Loucy (cell line): ENCODE results near the gene TLCD3B.

Experiments used
- H2AFZ ChIP-seq: fragments of 200-600 bp; sonication (generic); 2 replicates; pipeline ENCODE4 v1.6.0; 2016; ENCODE audit warnings: antibody characterized with exemption, mild to moderate bottlenecking, low read length, moderate library complexity
- H3F3A ChIP-seq: fragments of 200-600 bp; 2 replicates; pipeline ENCODE4 v1.6.0; 2016; ENCODE audit warnings: antibody characterized with exemption, low read depth, mild to moderate bottlenecking
- H3K27me3 ChIP-seq: fragments of 200-600 bp; sonication (generic); 2 replicates; pipeline ENCODE4 v1.6.1; 2014; ENCODE audit warnings: low read length, mild to moderate bottlenecking; ENCODE audit not compliant: insufficient read depth, poor library complexity, severe bottlenecking
- H3K36me3 ChIP-seq: fragments of 200-600 bp; sonication (generic); 2 replicates; pipeline ENCODE4 v1.6.1; 2016; ENCODE audit warnings: low read length; ENCODE audit not compliant: insufficient read depth
- H3K4me1 ChIP-seq: fragments of 200-600 bp; sonication (generic); 2 replicates; pipeline ENCODE4 v1.5.1; 2014; ENCODE audit warnings: low read length, mild to moderate bottlenecking; ENCODE audit not compliant: insufficient read depth, poor library complexity, severe bottlenecking
- H3K4me2 ChIP-seq: fragments of 200-600 bp; sonication (generic); 2 replicates; pipeline ENCODE4 v1.6.0; 2014; ENCODE audit warnings: antibody characterized with exemption, low read length, low read depth, mild to moderate bottlenecking; ENCODE audit not compliant: poor library complexity, severe bottlenecking
- H3K4me3 ChIP-seq: fragments of 200-600 bp; sonication (generic); 2 replicates; pipeline ENCODE4 v1.5.1; 2014; ENCODE audit warnings: low read length, mild to moderate bottlenecking, mixed read lengths; ENCODE audit not compliant: poor library complexity, severe bottlenecking
- H3K79me2 ChIP-seq: fragments of 200-600 bp; sonication (generic); 2 replicates; pipeline ENCODE4 v1.6.1; 2014; ENCODE audit warnings: low read length; ENCODE audit not compliant: insufficient read depth
- H3K9ac ChIP-seq: fragments of 200-600 bp; sonication (generic); 2 replicates; pipeline ENCODE4 v1.6.0; 2014; ENCODE audit warnings: mild to moderate bottlenecking, low read depth, low read length, moderate library complexity; ENCODE audit not compliant: poor library complexity, severe bottlenecking
- H3K9me2 ChIP-seq: fragments of 200-600 bp; sonication (generic); replicated peaks from 2 replicates; pipeline ENCODE4 v1.6.1; 2016; ENCODE audit warnings: low read depth, low read length, mixed read lengths
- H3K9me3 ChIP-seq: fragments of 200-600 bp; sonication (generic); 2 replicates; pipeline ENCODE4 v1.6.1; 2014; ENCODE audit warnings: mild to moderate bottlenecking, antibody characterized with exemption, low read length, low read depth; ENCODE audit not compliant: insufficient read depth
- H4K20me1 ChIP-seq: fragments of 200-600 bp; sonication (generic); 2 replicates; pipeline ENCODE4 v1.6.0; 2014; ENCODE audit warnings: antibody characterized with exemption, low read length, mild to moderate bottlenecking; ENCODE audit not compliant: insufficient read depth, poor library complexity, severe bottlenecking
- EZH2phosphoT487 ChIP-seq: fragments of 200-600 bp; IDR thresholded peaks from 2 replicates; pipeline ENCODE4 v1.6.1; 2018; ENCODE audit warnings: antibody characterized with exemption, mild to moderate bottlenecking, moderate library complexity, borderline replicate concordance
- TF ChIP-seq, protein P1 (sequence below): fragments of 200-600 bp; sonication (generic); conservative IDR thresholded peaks from 2 replicates; pipeline ENCODE4 v1.5.1; 2014; ENCODE audit warnings: mild to moderate bottlenecking, antibody characterized with exemption, low read length

The TLCD3B gene

DNA sequence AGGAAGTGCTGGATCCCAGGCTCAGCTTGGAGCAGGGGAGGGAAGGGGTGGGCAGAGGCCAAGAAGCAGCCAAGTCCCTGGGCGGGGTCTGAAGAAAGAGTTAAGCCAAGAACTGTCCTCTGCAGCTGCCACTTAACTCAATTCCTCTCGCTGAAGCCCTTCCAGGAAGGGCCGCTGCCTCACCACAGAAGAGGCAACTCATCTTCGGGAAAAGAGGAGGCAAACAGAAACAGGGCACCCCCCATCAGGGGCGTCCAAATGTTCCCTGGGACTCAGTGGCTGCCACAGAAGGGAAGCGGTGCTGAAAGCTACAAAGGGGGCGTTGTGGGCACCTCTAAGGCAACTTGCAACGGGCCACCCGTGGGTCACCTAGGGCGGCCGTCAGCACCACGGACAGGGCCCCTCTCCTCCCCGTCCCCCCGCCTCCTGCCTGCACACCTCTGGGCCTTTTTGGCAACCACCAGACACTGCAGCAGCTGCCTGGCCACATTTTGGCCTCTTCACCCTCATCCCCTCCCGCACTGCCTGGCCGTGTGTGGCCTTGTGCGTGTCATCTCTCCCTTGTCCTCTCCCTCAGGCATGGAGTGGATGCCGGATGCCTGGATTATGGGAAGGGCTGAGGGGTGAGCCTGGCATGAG lies 2.5 kb downstream of the TLCD3B start:
- no peaks in the 10 kb centered on the region for H3K27me3 ChIP-seq

DNA sequence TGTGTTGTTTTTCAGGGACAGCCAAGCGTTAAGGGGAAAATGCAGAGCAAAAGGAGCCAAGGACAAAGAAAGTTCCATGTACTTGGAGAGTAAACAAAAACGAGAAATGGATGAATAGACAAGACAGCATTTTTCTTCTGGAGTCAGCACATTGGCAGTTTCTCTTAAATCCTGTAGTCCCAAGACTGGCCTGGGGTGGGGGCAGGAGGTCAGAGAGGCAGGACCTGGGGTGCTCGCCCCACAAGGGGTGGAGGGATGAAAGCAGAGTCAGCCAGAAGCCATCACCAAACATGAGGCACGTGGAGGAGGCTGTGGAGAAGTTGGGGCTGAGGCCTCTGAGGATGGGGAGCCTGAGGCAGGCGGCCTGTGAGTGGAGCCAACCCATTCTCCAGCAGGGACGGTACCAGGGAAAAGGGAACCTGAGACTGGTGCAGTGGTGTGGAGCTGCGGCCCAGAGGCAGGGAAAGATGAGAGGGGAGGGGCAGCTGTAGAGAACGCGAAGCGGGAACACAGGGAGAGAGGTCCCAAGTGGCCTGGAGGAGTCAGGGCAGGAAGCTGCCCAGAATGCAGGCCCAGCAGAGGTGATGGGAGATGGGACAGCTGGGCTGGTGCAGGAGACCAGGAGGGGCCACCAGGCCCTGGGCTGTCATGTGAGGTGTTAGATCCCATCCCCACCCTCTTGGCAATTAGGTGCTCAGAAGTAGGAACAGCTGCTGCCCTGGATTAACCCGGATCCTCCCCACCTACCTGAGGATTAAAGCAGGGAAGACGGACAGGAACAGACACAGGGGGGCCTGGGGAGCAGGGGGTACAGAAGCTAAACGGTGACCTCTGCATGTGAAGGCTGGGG lies 3.3 kb downstream of the TLCD3B start:
- no peaks in the 10 kb centered on the region for H3K79me2 ChIP-seq

More for the DNA sequence above, 2.5 kb downstream of the TLCD3B start:
- H3K9me3 ChIP-seq, result no peaks in the 10 kb centered on the region
- no peaks in the 10 kb centered on the region for H4K20me1 ChIP-seq
- H2AFZ ChIP-seq, result no peak overlapping the region
- no peaks in the 10 kb centered on the region for H3F3A ChIP-seq
- TF ChIP-seq, protein P1, sequence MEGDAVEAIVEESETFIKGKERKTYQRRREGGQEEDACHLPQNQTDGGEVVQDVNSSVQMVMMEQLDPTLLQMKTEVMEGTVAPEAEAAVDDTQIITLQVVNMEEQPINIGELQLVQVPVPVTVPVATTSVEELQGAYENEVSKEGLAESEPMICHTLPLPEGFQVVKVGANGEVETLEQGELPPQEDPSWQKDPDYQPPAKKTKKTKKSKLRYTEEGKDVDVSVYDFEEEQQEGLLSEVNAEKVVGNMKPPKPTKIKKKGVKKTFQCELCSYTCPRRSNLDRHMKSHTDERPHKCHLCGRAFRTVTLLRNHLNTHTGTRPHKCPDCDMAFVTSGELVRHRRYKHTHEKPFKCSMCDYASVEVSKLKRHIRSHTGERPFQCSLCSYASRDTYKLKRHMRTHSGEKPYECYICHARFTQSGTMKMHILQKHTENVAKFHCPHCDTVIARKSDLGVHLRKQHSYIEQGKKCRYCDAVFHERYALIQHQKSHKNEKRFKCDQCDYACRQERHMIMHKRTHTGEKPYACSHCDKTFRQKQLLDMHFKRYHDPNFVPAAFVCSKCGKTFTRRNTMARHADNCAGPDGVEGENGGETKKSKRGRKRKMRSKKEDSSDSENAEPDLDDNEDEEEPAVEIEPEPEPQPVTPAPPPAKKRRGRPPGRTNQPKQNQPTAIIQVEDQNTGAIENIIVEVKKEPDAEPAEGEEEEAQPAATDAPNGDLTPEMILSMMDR, result no peak
- no peak for TF ChIP-seq EZH2phosphoT487
- no peaks in the 10 kb centered on the region for H3K36me3 ChIP-seq
- no peak overlapping the region for H3K4me3 ChIP-seq
- no peaks in the 10 kb centered on the region for H3K9me2 ChIP-seq
- H3K79me2 ChIP-seq, result no peaks in the 10 kb centered on the region
- H3K4me2 ChIP-seq, result no peak overlapping the region
- peaks cover 12% of the 10 kb centered on the region for H3K4me1 ChIP-seq
- H3K9ac ChIP-seq, result no peak overlapping the region

DNA sequence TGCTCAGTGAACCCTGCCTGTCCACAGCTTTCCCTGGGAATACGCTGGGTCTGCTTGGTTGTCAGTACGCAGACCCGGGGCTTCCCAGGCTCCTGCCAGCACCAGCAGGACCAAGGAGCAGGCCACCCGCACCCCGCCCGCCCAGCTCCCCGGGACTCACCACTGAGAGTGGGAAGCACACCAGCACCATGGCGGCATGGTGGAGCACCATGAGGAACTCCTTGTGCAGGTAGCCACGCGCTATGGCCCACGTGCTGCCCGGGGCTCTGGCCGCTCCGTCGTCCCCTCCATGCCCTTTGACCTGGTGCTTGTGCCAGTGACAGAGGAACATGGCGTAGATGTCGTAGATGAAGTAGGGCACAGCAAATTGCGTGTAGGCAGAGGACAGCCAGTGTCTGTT lies 4.6 kb downstream of the TLCD3B start:
- Histone ChIP-seq H3K9ac (no peak overlapping the region), H2AFZ (no peak overlapping the region), H3K79me2 (no peaks in the 10 kb centered on the region), H3K4me2 (no peak overlapping the region), H3K9me2 (no peaks in the 10 kb centered on the region), H3K4me3 (no peak overlapping the region), H3F3A (no peaks in the 10 kb centered on the region), H3K9me3 (no peaks in the 10 kb centered on the region), H3K27me3 (no peaks in the 10 kb centered on the region), H4K20me1 (no peaks in the 10 kb centered on the region), H3K4me1 (peaks cover 5% of the 10 kb centered on the region), H3K36me3 (no peaks in the 10 kb centered on the region)
- no peak for TF ChIP-seq EZH2phosphoT487
- TF ChIP-seq, protein P1, result no peak

More for the DNA sequence above, 3.3 kb downstream of the TLCD3B start:
- TF ChIP-seq, protein P1, result no peak
- TF ChIP-seq EZH2phosphoT487, result no peak
- Histone ChIP-seq H3F3A (no peaks in the 10 kb centered on the region), H3K4me3 (no peak overlapping the region), H3K4me1 (peaks cover 12% of the 10 kb centered on the region), H3K36me3 (no peaks in the 10 kb centered on the region), H2AFZ (no peak overlapping the region), H3K9me2 (no peaks in the 10 kb centered on the region), H3K9me3 (no peaks in the 10 kb centered on the region), H3K27me3 (no peaks in the 10 kb centered on the region), H3K9ac (no peak overlapping the region), H4K20me1 (no peaks in the 10 kb centered on the region), H3K4me2 (no peak overlapping the region)
